SH-SY5Y (cell line): Measurements from ENCODE around the gene SLX4IP.

Experiments
- GATA2 ChIP-seq: IDR thresholded peaks from 2 replicates; pipeline ENCODE4 v1.6.1; 2011; ENCODE audit warnings: mild to moderate bottlenecking, low read depth, low read length
- GATA3 ChIP-seq: IDR thresholded peaks from 2 replicates; pipeline ENCODE4 v1.6.1; 2011; ENCODE audit warnings: low read depth, mild to moderate bottlenecking, low read length, moderate library complexity

GRCh38 chr20:10539818-10540553 is 104.9 kb downstream of the SLX4IP start:
- TF ChIP-seq GATA3 (no peak), GATA2 (no peak)
